ENCODE data around the gene PNPLA3. TPM values are rescaled to one million over a fixed set of nuclear protein-coding genes. Genes with fewer than 3 reads are reported as not detected.
A peak's percentile ranks its signal among the peaks of the same experiment; 100 is the strongest.

The PNPLA3 gene, protein sequence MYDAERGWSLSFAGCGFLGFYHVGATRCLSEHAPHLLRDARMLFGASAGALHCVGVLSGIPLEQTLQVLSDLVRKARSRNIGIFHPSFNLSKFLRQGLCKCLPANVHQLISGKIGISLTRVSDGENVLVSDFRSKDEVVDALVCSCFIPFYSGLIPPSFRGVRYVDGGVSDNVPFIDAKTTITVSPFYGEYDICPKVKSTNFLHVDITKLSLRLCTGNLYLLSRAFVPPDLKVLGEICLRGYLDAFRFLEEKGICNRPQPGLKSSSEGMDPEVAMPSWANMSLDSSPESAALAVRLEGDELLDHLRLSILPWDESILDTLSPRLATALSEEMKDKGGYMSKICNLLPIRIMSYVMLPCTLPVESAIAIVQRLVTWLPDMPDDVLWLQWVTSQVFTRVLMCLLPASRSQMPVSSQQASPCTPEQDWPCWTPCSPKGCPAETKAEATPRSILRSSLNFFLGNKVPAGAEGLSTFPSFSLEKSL
- polyA plus RNA-seq (ENCODE audit: insufficient read length in 4 of 4) = 1 to 10 TPM; 1.3 to 2.2 (median 1.6) TPM

GRCh38 chr22:43923631-43924464 is at the start of gene PNPLA3:
Gene PNPLA3, plus strand, starts transcription at chr22:43923805. Its CDS starts 107 bp downstream, at chr22:43923912.
- DNase-seq (ENCODE audit: low read depth in 4 of 4, low spot score in 2 of 4) = peak; percentile 59 to 83 (median 72)

GRCh38 chr22:43876866-43877509 is 46.6 kb upstream of the PNPLA3 start:
- no peak for DNase-seq (ENCODE audit: low read depth in 4 of 4, low spot score in 2 of 4)

DNA sequence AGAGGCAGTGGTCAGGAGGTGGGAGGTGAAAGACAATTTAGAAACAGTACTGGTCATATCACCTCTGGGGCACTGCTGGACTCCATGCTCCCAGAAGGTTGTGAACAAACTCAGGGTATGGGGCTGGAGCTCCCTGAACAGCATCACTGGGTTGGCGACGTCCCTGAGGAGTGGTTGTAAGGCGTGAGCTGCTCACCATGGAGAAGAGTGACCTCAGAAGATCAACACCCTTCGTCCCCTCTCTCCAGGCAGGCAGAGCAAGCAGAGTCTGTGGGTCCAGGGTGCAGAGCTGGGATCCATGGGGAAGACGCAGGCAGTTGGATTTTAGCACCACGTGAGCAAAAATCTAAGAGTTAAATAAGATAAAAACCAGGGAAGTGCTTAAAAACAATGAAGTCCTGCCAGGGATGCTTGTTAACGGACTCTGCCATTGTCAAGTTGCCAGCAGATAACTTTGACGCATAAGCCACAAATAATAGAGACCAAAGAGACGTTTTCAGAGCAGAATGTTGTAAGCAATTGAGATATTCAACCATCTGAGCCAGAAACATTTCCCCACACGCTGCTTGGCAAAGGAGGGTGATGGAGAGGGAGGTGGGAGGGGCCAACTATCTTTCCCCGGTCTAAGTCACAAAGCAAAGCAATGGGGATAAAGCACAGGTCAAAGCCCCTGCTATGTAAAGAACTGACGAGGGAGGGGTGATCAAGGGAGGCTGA is 45.4 kb upstream of the PNPLA3 start:
- DNase-seq (ENCODE audit: low read depth in 4 of 4, low spot score in 2 of 4) = no peak

DNA sequence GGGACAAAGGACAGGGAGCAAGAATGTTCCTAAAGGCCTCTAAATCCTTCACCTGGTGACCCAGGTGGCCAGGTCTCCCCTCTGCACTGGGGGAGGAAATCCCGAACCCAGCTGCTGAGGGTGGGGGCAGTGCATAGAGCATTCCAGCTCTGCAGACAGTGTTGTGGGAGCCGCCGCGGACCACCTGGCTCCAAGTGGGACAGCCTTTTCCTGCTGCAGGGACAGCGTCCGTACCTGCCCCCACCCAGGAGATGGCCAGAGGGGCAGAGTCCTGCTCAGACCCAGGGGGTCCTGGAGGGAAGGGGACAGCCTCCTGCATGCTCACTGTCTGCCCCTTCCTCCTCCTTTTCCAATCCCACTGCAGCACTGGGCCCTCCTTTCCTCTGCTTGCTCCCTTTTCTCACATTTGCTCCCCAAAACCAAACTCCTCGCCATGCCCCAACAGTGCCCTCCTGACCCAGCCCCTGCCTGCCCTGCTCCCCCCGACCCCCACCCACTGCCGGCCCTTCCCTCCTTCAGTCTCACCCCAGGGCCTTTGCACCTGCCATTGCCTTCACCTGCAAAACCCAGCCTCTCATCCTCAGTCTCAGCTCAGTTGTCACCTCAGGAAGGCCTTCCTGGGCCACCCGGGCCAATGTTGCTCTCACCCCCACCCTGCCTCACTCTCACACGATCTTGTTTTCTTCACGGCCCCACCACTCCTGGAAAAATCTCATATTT is 44.6 kb upstream of the PNPLA3 start:
- DNase-seq (ENCODE audit: low read depth in 4 of 4, low spot score in 2 of 4) = no peak

- DNase-seq (ENCODE audit: low read depth in 4 of 4, low spot score in 2 of 4) = no peak
These were observed 43.6 kb upstream of the PNPLA3 start for GRCh38 chr22:43879901-43880540.

DNA sequence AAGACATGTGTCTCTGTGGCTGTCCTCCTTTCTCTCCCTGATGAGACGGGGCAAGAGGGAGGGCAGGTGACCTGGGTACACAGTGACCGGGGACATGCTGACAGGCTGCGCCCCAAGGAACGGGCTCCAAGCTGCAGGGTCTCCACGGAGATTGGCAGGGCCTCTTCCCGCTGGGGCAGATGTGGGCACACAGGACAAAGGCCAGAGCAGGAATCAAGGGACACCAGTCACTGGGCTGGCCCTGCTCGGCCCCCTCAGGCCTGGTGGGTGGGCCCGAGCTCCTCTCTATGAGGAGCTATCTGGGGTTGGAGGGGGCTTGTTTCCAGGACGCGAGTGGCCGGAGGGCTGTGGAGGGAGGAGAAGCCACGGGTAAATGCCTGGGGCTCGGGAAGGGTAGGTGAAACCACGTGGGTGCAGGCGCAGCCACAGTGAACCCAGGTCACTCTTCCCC is 43.0 kb upstream of the PNPLA3 start:
- DNase-seq (ENCODE audit: low read depth in 4 of 4, low spot score in 2 of 4) = no peak

DNA sequence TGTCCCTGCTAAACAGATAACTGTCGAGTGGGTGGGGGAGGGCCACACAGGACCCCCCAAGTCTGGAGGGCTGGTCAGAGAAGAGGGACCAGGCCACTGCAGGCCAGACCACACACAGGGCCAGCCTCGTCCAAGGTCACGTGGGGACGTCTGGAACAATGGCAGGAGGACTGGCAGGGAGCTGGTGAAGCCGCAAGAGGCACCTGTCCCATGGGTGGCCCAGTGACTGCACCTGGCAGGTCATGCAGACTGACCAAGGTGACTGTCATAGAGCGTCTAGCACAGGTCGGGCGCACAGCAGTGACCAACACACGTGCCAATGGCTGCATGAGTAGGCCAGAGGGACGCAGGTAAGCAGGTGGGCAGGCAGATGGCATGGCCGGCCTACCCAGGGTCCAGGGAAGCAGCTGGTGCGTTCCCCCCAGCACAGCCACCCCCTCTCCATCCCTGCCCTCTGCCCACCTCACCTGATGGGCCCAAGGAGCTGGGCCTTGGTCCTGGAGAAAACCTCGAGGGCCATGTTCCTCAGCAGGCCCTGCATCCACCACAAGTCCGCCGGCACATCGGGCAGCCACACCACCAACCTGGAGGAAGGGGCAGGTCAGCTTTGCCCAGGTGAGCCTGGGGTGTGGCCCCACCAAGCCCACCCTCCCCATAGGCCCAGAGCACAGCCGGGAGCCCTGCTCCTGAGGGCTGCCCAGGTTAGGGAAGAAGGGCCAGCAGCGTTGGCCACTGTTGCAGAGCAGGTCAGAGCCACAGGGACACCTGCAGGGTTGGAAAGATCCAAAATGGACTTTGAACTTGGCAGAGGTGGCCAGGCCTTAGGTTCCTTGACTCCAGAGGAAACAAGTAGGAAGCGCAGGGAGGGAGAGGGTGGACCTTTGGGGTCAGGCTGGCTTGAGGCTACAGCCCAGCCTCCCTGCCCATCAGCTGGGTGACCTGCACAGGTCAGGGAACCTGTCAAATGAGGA is 42.2 kb upstream of the PNPLA3 start:
- DNase-seq (ENCODE audit: low read depth in 4 of 4, low spot score in 2 of 4) = no peak

GRCh38 chr22:43882122-43882767 is 41.4 kb upstream of the PNPLA3 start:
- DNase-seq (ENCODE audit: low read depth in 4 of 4, low spot score in 2 of 4) = no peak

GRCh38 chr22:43883012-43883661 is 40.5 kb upstream of the PNPLA3 start:
- DNase-seq (ENCODE audit: low read depth in 4 of 4, low spot score in 2 of 4) = peak in 1 of 4 donors; percentile 48

- DNase-seq (ENCODE audit: low read depth in 4 of 4, low spot score in 2 of 4) = no peak
These were observed 39.7 kb upstream of the PNPLA3 start for GRCh38 chr22:43883719-43884415.

GRCh38 chr22:43884600-43885318 is 38.8 kb upstream of the PNPLA3 start:
- no peak for DNase-seq (ENCODE audit: low read depth in 4 of 4, low spot score in 2 of 4)

GRCh38 chr22:43885319-43885671 is 38.3 kb upstream of the PNPLA3 start:
- DNase-seq (ENCODE audit: low read depth in 4 of 4, low spot score in 2 of 4) = no peak

DNA sequence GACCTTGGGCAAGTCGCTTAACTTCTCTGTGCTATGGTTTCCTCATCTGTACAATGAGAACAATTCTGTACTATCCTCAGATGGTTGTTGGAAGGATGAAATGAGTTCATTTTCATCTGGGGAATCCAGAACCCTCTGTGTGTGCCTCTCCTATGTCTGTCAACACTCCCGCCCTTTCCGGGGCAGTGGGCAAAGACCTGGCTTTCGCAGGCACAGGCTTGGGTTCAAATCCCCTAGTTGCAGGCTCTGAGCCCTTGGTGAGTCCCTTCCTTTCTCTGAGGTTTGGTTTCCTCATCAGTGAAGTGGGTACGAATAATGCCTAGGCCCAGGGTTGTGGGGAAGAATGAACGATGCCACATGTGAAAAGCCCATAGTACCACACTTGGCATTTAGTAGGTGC is 37.8 kb upstream of the PNPLA3 start:
- DNase-seq (ENCODE audit: low read depth in 4 of 4, low spot score in 2 of 4) = no peak

DNA sequence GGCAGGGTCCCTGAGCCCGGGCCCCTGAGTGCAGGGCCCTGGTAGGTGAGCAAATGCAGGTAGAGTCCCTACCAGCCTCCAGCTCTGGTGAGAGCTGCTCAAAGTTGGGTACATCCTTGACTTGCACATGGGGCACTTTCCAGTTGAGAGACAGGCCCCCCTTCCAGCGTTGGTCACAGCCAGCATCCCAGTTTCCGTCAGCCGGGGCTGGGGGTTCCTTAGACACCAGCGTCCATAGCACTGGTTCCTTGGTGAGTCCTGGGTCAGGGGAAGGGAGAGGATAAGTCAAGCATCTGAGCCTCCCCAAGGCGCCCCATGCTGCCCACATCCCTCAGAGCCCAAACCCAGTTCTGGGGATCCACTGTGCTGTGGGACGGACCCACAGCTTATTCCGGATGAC is 37.4 kb upstream of the PNPLA3 start:
- DNase-seq (ENCODE audit: low read depth in 4 of 4, low spot score in 2 of 4) = no peak

GRCh38 chr22:43887391-43887790 is 36.2 kb upstream of the PNPLA3 start:
- DNase-seq (ENCODE audit: low read depth in 4 of 4, low spot score in 2 of 4) = no peak

GRCh38 chr22:43888740-43889139 is 34.9 kb upstream of the PNPLA3 start:
- no peak for DNase-seq (ENCODE audit: low read depth in 4 of 4, low spot score in 2 of 4)

All from left renal cortex interstitium (tissue), 4 donors.